GM19240 (cell line): ENCODE data around the gene DRICH1.
"Not testable (repeated sequence)": the region's sequence is repeated elsewhere in the genome, so short reads cannot be mapped to it uniquely, and the experiment has no call there.

Experiments
- DNase-seq: peaks from one replicate; pipeline ENCODE4 v3.0.0; 2011; ENCODE audit warnings: low spot score; ENCODE audit not compliant: insufficient read length

DRICH1 gene

GRCh38 chr22:23632178-23632577 is at the start of gene DRICH1:
Gene DRICH1 (minus strand): TSS chr22:23632321. CDS start chr22:23632023, 298 bp downstream.
- DNase-seq = no peak

GRCh38 chr22:23681026-23681809 is 49.1 kb upstream of the DRICH1 start:
- DNase-seq = no peak

- no peak for DNase-seq
These were observed 46.0 kb upstream of the DRICH1 start for GRCh38 chr22:23678133-23678532.

- no peak for DNase-seq
These were observed 45.5 kb upstream of the DRICH1 start for GRCh38 chr22:23677701-23677995.

GRCh38 chr22:23676841-23677700 is 45.0 kb upstream of the DRICH1 start:
- not testable (repeated sequence) for DNase-seq

GRCh38 chr22:23675502-23676415 is 43.6 kb upstream of the DRICH1 start:
- DNase-seq = no peak

GRCh38 chr22:23674886-23675501 is 42.9 kb upstream of the DRICH1 start:
- DNase-seq = not testable (repeated sequence)

- DNase-seq = no peak
These were observed 41.9 kb upstream of the DRICH1 start for GRCh38 chr22:23673826-23674690.

- DNase-seq = no peak
These were observed 41.0 kb upstream of the DRICH1 start for GRCh38 chr22:23673050-23673620.

- DNase-seq = not testable (repeated sequence)
These were observed 40.4 kb upstream of the DRICH1 start for GRCh38 chr22:23672307-23673049.

- DNase-seq = not testable (repeated sequence)
These were observed 39.3 kb upstream of the DRICH1 start for GRCh38 chr22:23671387-23671786.

GRCh38 chr22:23670378-23671295 is 38.5 kb upstream of the DRICH1 start:
- DNase-seq = no peak

- DNase-seq = not testable (repeated sequence)
These were observed 28.3 kb upstream of the DRICH1 start for GRCh38 chr22:23660381-23660780.

- no peak for DNase-seq
These were observed 25.6 kb upstream of the DRICH1 start for GRCh38 chr22:23657727-23658126.

- no peak for DNase-seq
These were observed 23.9 kb upstream of the DRICH1 start for GRCh38 chr22:23655891-23656475.

GRCh38 chr22:23652711-23653110 is 20.6 kb upstream of the DRICH1 start:
- no peak for DNase-seq

GRCh38 chr22:23652286-23652685 is 20.2 kb upstream of the DRICH1 start:
- DNase-seq = no peak

- no peak for DNase-seq
These were observed 19.6 kb upstream of the DRICH1 start for GRCh38 chr22:23651676-23652075.
